Astrocyte (in vitro differentiated cells and primary cell): Measurements from ENCODE around the gene ELMO1.

Source experiments
- EZH2 ChIP-seq: IDR thresholded peaks from 2 replicates; pipeline ENCODE4 v1.6.1; 2012; ENCODE audit warnings: mild to moderate bottlenecking, low read length, inconsistent platforms; ENCODE audit not compliant: insufficient read depth
- TF ChIP-seq, protein P1 (sequence below): IDR thresholded peaks from 2 replicates; pipeline ENCODE4 v1.5.1; 2011; ENCODE audit warnings: low read depth, mild to moderate bottlenecking, inconsistent platforms, low read length, moderate library complexity; ENCODE audit not compliant: insufficient read depth

DNA sequence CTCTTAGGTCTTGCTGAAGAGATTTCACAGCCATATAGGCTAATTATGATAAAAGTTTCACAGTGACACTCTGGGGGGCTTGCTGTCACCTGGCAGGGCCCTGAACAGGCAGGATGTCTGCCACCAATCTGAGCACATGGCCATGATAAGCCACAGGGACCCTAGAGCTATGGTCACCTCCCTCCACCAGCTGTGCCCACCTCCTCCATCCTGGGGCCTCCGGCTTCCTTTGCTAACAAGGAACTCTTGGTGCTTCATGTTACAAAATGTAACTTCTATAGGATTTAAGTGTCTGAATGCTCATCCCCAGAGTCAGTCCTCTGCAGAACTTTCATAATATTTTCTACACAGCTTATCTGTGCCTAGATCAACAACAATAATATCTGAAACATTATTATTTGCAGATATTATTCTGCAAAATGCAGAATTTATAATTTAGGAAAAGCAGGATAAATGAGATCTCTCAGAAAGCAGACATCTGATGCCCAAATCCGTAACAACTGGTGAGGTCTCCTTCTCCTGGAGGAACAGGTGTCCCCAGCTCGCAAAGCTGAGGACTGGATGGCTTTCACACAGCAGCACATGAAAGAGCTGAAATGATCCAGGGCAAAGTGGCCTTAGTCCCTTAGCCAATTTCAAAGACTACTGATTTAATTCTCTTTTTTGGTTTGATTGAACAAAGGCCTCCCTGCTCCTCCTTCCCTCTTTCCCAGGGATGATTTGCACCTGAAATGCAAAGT, 437.3 kb downstream of the ELMO1 start:
- no peak for TF ChIP-seq EZH2
- TF ChIP-seq, protein P1, sequence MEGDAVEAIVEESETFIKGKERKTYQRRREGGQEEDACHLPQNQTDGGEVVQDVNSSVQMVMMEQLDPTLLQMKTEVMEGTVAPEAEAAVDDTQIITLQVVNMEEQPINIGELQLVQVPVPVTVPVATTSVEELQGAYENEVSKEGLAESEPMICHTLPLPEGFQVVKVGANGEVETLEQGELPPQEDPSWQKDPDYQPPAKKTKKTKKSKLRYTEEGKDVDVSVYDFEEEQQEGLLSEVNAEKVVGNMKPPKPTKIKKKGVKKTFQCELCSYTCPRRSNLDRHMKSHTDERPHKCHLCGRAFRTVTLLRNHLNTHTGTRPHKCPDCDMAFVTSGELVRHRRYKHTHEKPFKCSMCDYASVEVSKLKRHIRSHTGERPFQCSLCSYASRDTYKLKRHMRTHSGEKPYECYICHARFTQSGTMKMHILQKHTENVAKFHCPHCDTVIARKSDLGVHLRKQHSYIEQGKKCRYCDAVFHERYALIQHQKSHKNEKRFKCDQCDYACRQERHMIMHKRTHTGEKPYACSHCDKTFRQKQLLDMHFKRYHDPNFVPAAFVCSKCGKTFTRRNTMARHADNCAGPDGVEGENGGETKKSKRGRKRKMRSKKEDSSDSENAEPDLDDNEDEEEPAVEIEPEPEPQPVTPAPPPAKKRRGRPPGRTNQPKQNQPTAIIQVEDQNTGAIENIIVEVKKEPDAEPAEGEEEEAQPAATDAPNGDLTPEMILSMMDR, result no peak
